ENCODE data around the gene COL18A1.

Gene COL18A1

DNA sequence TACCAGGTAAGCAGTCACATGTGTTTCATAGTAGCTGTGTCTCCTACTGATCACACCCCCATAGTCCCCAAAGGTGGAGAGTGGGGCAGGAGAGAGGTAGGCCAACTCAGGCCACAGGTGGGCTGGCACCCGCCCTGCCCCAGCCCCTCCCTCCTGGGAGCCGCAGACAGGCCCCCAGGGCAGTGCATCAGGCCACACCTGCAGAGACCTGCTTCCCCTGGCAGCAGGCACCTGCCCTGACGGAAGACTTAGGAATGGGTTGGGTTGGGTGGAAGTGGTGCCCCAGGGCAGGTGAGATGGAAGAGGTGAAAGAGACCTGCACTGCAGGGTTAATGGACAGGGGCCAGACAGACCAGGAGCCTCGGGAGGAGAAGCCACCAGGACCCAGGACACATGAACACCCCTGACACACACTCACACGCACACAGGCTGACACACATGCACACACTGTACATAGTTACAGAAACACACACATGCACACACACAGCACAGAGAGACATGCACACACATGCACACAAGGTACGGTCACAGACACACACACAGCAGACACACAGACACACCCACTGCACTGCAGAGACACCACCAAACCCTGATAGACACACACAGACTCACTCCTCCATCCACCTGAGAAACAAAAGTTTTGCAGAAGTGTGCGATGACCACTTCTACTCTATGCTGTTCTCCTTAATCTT lies 1.7 kb upstream of the COL18A1 start:
- no peak for DNase-seq

GRCh38 chr21:45403825-45404729 lies 888 bp upstream of the COL18A1 start:
- peak; percentile 75 for DNase-seq

- peak; percentile 50 for DNase-seq
Observed at GRCh38 chr21:45405271-45405818, 380 bp downstream of the COL18A1 start.

- peak; percentile 45 for DNase-seq
Observed at GRCh38 chr21:45405819-45406762, 1.1 kb downstream of the COL18A1 start.

- peak; percentile 40 for DNase-seq
Observed at GRCh38 chr21:45406801-45407628, 2.0 kb downstream of the COL18A1 start.

- DNase-seq: no peak
Observed at GRCh38 chr21:45407629-45408247, 2.8 kb downstream of the COL18A1 start.

DNA sequence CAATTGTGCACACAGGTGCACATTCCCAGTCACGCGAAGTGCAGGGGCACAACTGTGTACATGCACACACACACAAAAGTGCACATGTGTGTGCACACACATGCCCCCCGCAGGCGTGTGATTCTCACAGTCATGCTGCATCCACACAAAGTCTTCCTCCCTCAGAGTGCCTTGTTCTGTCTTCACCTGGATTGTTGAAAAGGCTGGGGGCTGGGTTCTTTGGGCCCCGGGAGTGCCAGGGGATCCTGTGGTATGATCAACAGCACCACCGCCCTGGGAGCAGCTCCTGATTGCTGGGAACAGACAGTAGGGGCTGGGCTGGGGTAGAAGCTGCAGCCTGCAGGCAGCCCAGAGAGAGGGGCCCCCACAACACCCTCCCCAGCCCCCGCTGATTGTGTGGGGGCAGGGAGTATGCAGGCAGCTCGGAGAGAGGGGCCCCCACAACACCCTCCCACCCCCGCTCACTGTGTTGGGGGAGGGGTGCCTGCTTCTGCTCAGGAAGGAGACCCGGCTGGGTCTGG lies 3.4 kb downstream of the COL18A1 start:
- peak; percentile 40 for DNase-seq

DNA sequence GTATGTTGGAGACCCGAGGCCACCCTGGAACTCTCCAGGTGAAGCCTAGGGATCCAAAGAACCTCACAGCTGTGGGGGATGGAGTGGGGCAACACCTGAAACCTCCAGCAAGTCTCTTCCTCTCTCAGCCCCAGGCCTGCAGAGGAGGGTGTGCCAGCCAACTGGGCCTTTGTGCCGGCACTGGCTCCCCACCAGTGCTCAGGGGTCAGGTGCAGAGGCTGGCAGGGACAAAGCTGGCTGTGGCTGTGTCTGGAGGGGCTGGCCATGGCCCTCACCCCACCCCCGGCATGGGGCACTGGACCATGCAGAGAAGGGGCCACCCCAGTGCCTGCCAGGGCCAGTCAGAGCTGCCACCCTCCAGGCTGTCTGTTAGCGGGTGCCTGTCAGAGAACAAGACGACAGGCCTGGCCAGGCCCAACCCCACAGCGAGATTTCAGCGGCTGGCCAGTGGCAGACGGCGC lies 3.9 kb downstream of the COL18A1 start:
- peak; percentile 30 for DNase-seq

DNA sequence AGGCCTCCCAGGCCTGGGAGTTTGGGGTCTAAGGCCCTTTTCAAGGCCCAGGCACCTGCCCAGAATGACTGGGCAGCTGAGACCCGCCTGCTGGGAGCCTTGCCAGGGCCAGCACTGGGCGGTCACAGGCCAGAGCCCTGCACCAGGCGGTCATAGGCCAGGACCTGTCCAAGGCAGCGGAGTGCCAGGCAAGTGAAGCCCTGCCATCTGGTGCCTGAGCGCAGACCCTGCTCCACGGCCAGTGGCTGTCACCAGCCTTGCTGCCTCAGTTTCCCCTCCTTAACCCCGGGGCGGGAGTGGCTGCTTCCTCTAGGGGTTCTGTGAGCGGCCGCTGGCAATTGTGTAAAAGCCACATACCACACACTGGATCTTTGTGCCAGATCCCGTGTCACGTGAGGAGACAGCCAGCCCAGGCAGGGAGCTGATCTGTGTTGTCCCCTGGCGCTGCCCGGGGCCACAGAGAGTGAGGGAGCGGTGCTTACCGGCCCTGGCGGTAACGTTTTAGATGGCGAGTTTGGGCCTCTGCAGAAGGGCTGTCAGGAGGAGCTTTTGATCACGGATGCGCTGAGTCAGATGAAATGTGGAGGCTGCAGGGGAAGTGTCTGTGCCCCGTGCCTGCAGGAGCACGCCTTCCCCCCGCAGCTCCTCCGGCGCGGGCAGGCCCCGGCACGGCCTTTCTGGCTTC lies 4.6 kb downstream of the COL18A1 start:
- peak; percentile 69 for DNase-seq

GRCh38 chr21:45410151-45410864 lies 5.3 kb downstream of the COL18A1 start:
- no peak for DNase-seq

GRCh38 chr21:45410865-45411809 lies 6.2 kb downstream of the COL18A1 start:
- DNase-seq: peak; percentile 99

- no peak for DNase-seq
Observed at GRCh38 chr21:45411810-45412206, 6.8 kb downstream of the COL18A1 start.

DNA sequence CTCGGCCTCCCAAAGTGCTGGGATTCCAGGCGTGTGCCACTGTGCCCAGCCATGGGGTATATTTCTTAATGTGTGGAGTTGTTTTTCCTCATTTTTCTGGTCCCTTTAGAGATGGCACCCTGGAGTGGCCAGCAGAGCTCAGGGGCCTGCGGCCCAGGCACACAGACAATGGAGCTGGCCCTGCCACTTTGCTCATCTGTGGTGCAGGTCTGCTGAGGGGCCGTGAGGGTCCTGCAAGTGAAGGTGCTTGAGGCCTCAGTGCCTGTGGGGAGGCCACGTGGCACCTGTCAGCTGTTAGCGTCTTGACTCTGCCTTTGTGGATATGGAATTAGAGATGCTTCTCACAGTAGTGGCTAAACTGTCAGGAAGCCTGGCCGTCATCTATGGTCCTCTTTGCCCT lies 7.5 kb downstream of the COL18A1 start:
- DNase-seq: no peak

DNA sequence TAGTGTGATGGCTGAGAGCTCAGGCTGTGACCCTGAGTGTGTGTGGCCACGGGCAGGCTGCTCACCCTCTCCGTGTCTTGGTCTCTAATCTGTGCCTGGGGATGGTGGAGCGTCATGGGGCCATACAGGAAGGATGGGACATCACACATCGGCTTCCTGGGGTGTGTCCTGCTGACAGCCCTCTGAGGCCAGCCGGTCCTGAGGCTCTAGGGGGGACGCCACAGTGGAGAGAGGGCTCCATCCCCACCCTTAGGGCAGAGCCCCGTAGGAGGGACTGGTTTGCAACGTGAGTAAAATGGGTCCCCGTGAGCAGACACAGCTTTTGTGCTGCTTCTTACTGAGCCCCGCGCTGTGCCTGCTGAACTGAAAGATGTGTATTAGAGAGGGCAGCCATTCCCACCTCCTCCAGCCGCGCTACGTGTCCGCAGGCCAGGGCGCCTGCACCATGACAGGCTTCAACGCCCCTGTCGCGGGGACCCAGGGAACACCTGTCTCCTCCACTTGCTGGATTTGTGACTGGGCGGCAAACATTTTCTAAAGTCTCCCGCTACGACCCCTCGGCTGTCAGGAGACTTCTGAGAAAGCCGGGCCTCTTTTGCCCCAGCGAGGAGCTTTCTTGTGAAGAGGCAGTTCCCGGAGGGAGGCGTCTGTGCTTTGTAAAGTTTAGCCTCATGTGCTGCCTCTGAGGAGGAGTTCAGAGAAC lies 8.1 kb downstream of the COL18A1 start:
- no peak for DNase-seq

DNA sequence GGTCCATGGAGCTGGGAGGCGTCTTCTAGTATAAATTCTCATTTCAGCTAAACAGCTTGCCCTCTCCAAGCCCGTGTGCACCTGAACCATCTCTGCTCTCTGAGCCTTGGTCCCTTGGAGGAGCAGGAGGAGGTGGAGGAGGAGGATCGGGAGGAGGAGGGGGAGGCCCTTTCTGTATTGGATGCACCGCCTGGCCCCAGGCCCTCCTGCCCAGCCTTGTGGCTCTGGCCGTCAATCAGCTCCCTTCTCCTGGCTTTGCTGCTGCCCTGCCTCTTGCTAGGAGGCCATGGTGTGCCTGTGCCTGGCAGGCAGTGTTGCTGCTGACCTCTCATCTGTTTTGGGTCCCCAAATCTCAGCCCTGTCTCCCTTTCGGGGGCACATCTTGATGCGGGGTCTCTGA lies 9.0 kb downstream of the COL18A1 start:
- DNase-seq: no peak

GRCh38 chr21:45414396-45415187 lies 9.6 kb downstream of the COL18A1 start:
- no peak for DNase-seq

Data from hematopoietic multipotent progenitor cell treated with erythropoietin and hydrocortisone succinate and interleukin-3 and kit ligand, for 6 days (in vitro differentiated cells).